H7 (cell line): Measurements from ENCODE around the gene PRKAG2. TPM values are rescaled to one million over a fixed set of nuclear protein-coding genes. Genes with fewer than 3 reads are reported as not detected.
"Not testable (repeated sequence)": the region's sequence is repeated elsewhere in the genome, so short reads cannot be mapped to it uniquely, and the experiment has no call there.

ENCODE experiments used
- DNase-seq: peaks from one replicate; pipeline ENCODE4 v3.0.0; 2012
- H3K27me3 ChIP-seq: 2 replicates; pipeline ENCODE4 v1.6.0; 2011; ENCODE audit warnings: mild to moderate bottlenecking, low read length; ENCODE audit not compliant: control insufficient read depth, insufficient read depth
- H3K36me3 ChIP-seq: replicated peaks from 2 replicates; pipeline ENCODE4 v1.5.1; 2011; ENCODE audit warnings: low read length; ENCODE audit not compliant: control insufficient read depth, insufficient read depth
- H3K4me3 ChIP-seq: 2 replicates; pipeline ENCODE4 v1.5.1; 2011; ENCODE audit warnings: low read depth, mild to moderate bottlenecking, control low read depth, low read length, moderate library complexity; ENCODE audit not compliant: insufficient read depth
- total RNA-seq: library from RNA; depleted of rRNA; stranded (reverse); fragments of >200 nt; shearing (Covaris generic); gene quantifications from 2 replicates; pipeline ENCODE4 v1.2.3, GENCODE V29; 2014

The PRKAG2 gene
- total RNA-seq, 1 experiment from 2014 or later, result 6.0 TPM

- H3K27me3 ChIP-seq, result no peaks in the 10 kb centered on the region
- no peak for DNase-seq
These were observed 352.6 kb downstream of the PRKAG2 start for GRCh38 chr7:151524331-151524730.

GRCh38 chr7:151520419-151521261 lies 356.3 kb downstream of the PRKAG2 start:
- peak overlapping the region; percentile 28; the same call in 1 of the 2 replicates for H3K4me3 ChIP-seq
- peak; percentile 68 for DNase-seq
- no peaks in the 10 kb centered on the region for H3K36me3 ChIP-seq
- no peaks in the 10 kb centered on the region for H3K27me3 ChIP-seq

More at GRCh38 chr7:151524331-151524730, 352.6 kb downstream of the PRKAG2 start:
- Histone ChIP-seq H3K4me3 (no peak overlapping the region), H3K36me3 (no peaks in the 10 kb centered on the region)

- Histone ChIP-seq H3K36me3 (no peaks in the 10 kb centered on the region), H3K4me3 (peak within 1 kb of the TSS; percentile 65), H3K27me3 (no peaks in the 10 kb centered on the region)
- DNase-seq, result peak; percentile 97
These were observed 357.0 kb downstream of the PRKAG2 start, which contains the start of gene RHEB for GRCh38 chr7:151519765-151520418. RHEB (minus strand) TSS chr7:151519895; CDS start chr7:151519511, 384 bp downstream.

GRCh38 chr7:151518947-151519764 lies 357.8 kb downstream of the PRKAG2 start:
- DNase-seq, result peak; percentile 67
- H3K4me3 ChIP-seq, result peak overlapping the region; percentile 65
- H3K36me3 ChIP-seq, H3K27me3 ChIP-seq: not testable (repeated sequence)

GRCh38 chr7:151518105-151518946 lies 358.6 kb downstream of the PRKAG2 start:
- Histone ChIP-seq H3K4me3 (peak overlapping the region; percentile 65), H3K36me3 (no peaks in the 10 kb centered on the region), H3K27me3 (no peaks in the 10 kb centered on the region)
- DNase-seq, result no peak

- Histone ChIP-seq H3K36me3 (no peaks in the 10 kb centered on the region), H3K4me3 (peak overlapping the region; percentile 65), H3K27me3 (no peaks in the 10 kb centered on the region)
- no peak for DNase-seq
These were observed 359.3 kb downstream of the PRKAG2 start for GRCh38 chr7:151517601-151518104.

GRCh38 chr7:151515276-151515565 lies 361.7 kb downstream of the PRKAG2 start:
- no peak for DNase-seq
- H3K27me3 ChIP-seq, result no peaks in the 10 kb centered on the region
- no peak overlapping the region for H3K4me3 ChIP-seq
- no peaks in the 10 kb centered on the region for H3K36me3 ChIP-seq

- no peak for DNase-seq
These were observed 362.2 kb downstream of the PRKAG2 start for GRCh38 chr7:151514461-151515275.

GRCh38 chr7:151513133-151513532 lies 363.8 kb downstream of the PRKAG2 start:
- no peaks in the 10 kb centered on the region for H3K27me3 ChIP-seq
- H3K36me3 ChIP-seq, result no peaks in the 10 kb centered on the region
- no peak overlapping the region for H3K4me3 ChIP-seq
- no peak for DNase-seq

More at GRCh38 chr7:151514461-151515275, 362.2 kb downstream of the PRKAG2 start:
- Histone ChIP-seq H3K4me3 (no peak overlapping the region), H3K27me3 (no peaks in the 10 kb centered on the region), H3K36me3 (no peaks in the 10 kb centered on the region)

GRCh38 chr7:151512353-151512752 lies 364.6 kb downstream of the PRKAG2 start:
- Histone ChIP-seq H3K27me3 (no peaks in the 10 kb centered on the region), H3K36me3 (no peaks in the 10 kb centered on the region), H3K4me3 (no peak overlapping the region)
- no peak for DNase-seq

GRCh38 chr7:151511946-151512345 lies 365.0 kb downstream of the PRKAG2 start:
- no peak for DNase-seq
- Histone ChIP-seq H3K27me3 (no peaks in the 10 kb centered on the region), H3K4me3 (no peak overlapping the region), H3K36me3 (no peaks in the 10 kb centered on the region)

GRCh38 chr7:151511270-151511669 lies 365.6 kb downstream of the PRKAG2 start:
- Histone ChIP-seq H3K27me3 (no peaks in the 10 kb centered on the region), H3K36me3 (no peaks in the 10 kb centered on the region), H3K4me3 (no peak overlapping the region)
- no peak for DNase-seq

- Histone ChIP-seq H3K4me3 (no peak overlapping the region), H3K27me3 (no peaks in the 10 kb centered on the region), H3K36me3 (no peaks in the 10 kb centered on the region)
- no peak for DNase-seq
These were observed 367.1 kb downstream of the PRKAG2 start for GRCh38 chr7:151509670-151510333.
